ENCODE data around the gene TMEM9B. TPM values are rescaled to one million over a fixed set of nuclear protein-coding genes. Genes with fewer than 3 reads are reported as not detected.
"Not testable (repeated sequence)": the region's sequence is repeated elsewhere in the genome, so short reads cannot be mapped to it uniquely, and the experiment has no call there.

TMEM9B gene
- polyA plus RNA-seq, 6 donors from 2014 or later: 110 to 188 (median 127) TPM

- peak overlapping the region; percentile 41 to 98 (median 84) for H3K4me3 Mint-ChIP-seq
- H3K27me3 Mint-ChIP-seq: no peaks in the 10 kb centered on the region
- peak overlapping the region in 3 of 6 donors; percentile 39 to 92 (median 45) for H3K27ac Mint-ChIP-seq
- peaks cover 19 to 46% (median 25%) of the 10 kb centered on the region in 3 donors for H3K4me1 Mint-ChIP-seq
- DNase-seq: no peak
- H3K36me3 Mint-ChIP-seq: peaks cover 0 to 10% of the 10 kb centered on the region in 2 donors
- no peaks in the 10 kb centered on the region for H3K9me3 Mint-ChIP-seq
- no peak for ATAC-seq (ENCODE audit: low read depth in 2 of 2)
Measured at GRCh38 chr11:8962841-8963240, 1.4 kb downstream of the TMEM9B start.

- peaks cover 19 to 46% (median 25%) of the 10 kb centered on the region in 3 donors for H3K4me1 Mint-ChIP-seq
- ATAC-seq (ENCODE audit: low read depth in 2 of 2) (no peak), DNase-seq (no peak)
- H3K4me3 Mint-ChIP-seq: peak overlapping the region in 1 of 8 donors; percentile 9
- H3K36me3 Mint-ChIP-seq: peaks cover 0 to 10% of the 10 kb centered on the region in 2 donors
- H3K9me3 Mint-ChIP-seq: no peaks in the 10 kb centered on the region
- no peaks in the 10 kb centered on the region for H3K27me3 Mint-ChIP-seq
- peak overlapping the region in 3 of 6 donors; percentile 42 to 81 (median 69) for H3K27ac Mint-ChIP-seq
Measured at GRCh38 chr11:8961401-8961800, 2.8 kb downstream of the TMEM9B start.

GRCh38 chr11:8959546-8960166 is 4.6 kb downstream of the TMEM9B start:
- Mint-ChIP-seq H3K27ac (peak overlapping the region in 4 of 6 donors; percentile 24 to 78 (median 51)), H3K4me1 (peaks cover 15 to 36% (median 19%) of the 10 kb centered on the region in 3 donors), H3K36me3 (peaks cover 0 to 16% of the 10 kb centered on the region in 2 donors), H3K9me3 (no peaks in the 10 kb centered on the region), H3K27me3 (no peaks in the 10 kb centered on the region), H3K4me3 (peak overlapping the region in 1 of 8 donors; percentile 68)
- ATAC-seq (ENCODE audit: low read depth in 2 of 2) (no peak), DNase-seq (peak; percentile 12)

GRCh38 chr11:8956860-8957259 is 7.4 kb downstream of the TMEM9B start:
- DNase-seq: no peak
- Mint-ChIP-seq H3K36me3 (peaks cover 5 to 13% of the 10 kb centered on the region in 2 donors), H3K27me3 (no peaks in the 10 kb centered on the region), H3K9me3 (no peaks in the 10 kb centered on the region), H3K4me1 (peaks cover 0 to 18% (median 9%) of the 10 kb centered on the region in 3 donors), H3K4me3 (no peak overlapping the region), H3K27ac (no peak overlapping the region)
- no peak for ATAC-seq (ENCODE audit: low read depth in 2 of 2)

- peaks cover 10 to 23% of the 10 kb centered on the region in 2 donors for H3K36me3 Mint-ChIP-seq
- no peaks in the 10 kb centered on the region for H3K27me3 Mint-ChIP-seq
Measured at GRCh38 chr11:8948886-8949285, 15.4 kb downstream of the TMEM9B start.

GRCh38 chr11:8947230-8947943 is 16.9 kb downstream of the TMEM9B start:
- ATAC-seq (ENCODE audit: low read depth in 2 of 2) (no peak), DNase-seq (no peak)
- no peaks in the 10 kb centered on the region for H3K27me3 Mint-ChIP-seq
- peak overlapping the region in 1 of 6 donors; percentile 40 for H3K27ac Mint-ChIP-seq
- no peaks in the 10 kb centered on the region for H3K9me3 Mint-ChIP-seq
- peaks cover 8 to 20% of the 10 kb centered on the region in 2 donors for H3K36me3 Mint-ChIP-seq
- H3K4me1 Mint-ChIP-seq: no peaks in the 10 kb centered on the region
- H3K4me3 Mint-ChIP-seq: no peak overlapping the region

More at GRCh38 chr11:8948886-8949285, 15.4 kb downstream of the TMEM9B start:
- Mint-ChIP-seq H3K9me3 (no peaks in the 10 kb centered on the region), H3K4me3 (no peak overlapping the region), H3K27ac (peak overlapping the region in 1 of 6 donors; percentile 57), H3K4me1 (peaks cover 0 to under 1% (median 0%) of the 10 kb centered on the region in 3 donors)
- ATAC-seq (ENCODE audit: low read depth in 2 of 2): no peak
- DNase-seq: no peak

- ATAC-seq (ENCODE audit: low read depth in 2 of 2): no peak
- Mint-ChIP-seq H3K4me3 (no peak within 1 kb of the TSS), H3K9me3 (no peaks in the 10 kb centered on the region), H3K27ac (no peak within 1 kb of the TSS), H3K36me3 (peaks cover 0 to 8% of the 10 kb centered on the region in 2 donors), H3K27me3 (no peaks in the 10 kb centered on the region), H3K4me1 (no peaks in the 10 kb centered on the region)
- no peak for DNase-seq
Measured at GRCh38 chr11:8942518-8943066, 21.6 kb downstream of the TMEM9B start, which contains the start of gene ASCL3. TSS of gene ASCL3 (minus strand) at chr11:8943016. CDS start at chr11:8938161, 4,855 bp downstream.

- ATAC-seq (ENCODE audit: low read depth in 2 of 2) (no peak), DNase-seq (no peak)
- Mint-ChIP-seq H3K27ac (no peak overlapping the region), H3K36me3 (no peaks in the 10 kb centered on the region), H3K4me1 (no peaks in the 10 kb centered on the region), H3K27me3 (no peaks in the 10 kb centered on the region), H3K9me3 (no peaks in the 10 kb centered on the region), H3K4me3 (no peak overlapping the region)
Measured at GRCh38 chr11:8941341-8942103, 22.7 kb downstream of the TMEM9B start.

GRCh38 chr11:8937659-8938058 is 26.6 kb downstream of the TMEM9B start:
- no peak overlapping the region for H3K4me3 Mint-ChIP-seq
- no peak overlapping the region for H3K27ac Mint-ChIP-seq
- H3K4me1 Mint-ChIP-seq: no peaks in the 10 kb centered on the region
- H3K9me3 Mint-ChIP-seq: no peaks in the 10 kb centered on the region
- H3K27me3 Mint-ChIP-seq: no peaks in the 10 kb centered on the region
- no peaks in the 10 kb centered on the region for H3K36me3 Mint-ChIP-seq
- DNase-seq: no peak
- no peak for ATAC-seq (ENCODE audit: low read depth in 2 of 2)

GRCh38 chr11:8937159-8937558 is 27.1 kb downstream of the TMEM9B start:
- H3K9me3 Mint-ChIP-seq: no peaks in the 10 kb centered on the region
- H3K4me3 Mint-ChIP-seq: no peak overlapping the region
- no peaks in the 10 kb centered on the region for H3K27me3 Mint-ChIP-seq
- ATAC-seq (ENCODE audit: low read depth in 2 of 2) (peak in 1 of 2 donors; percentile 37), DNase-seq (no peak)
- H3K4me1 Mint-ChIP-seq: no peaks in the 10 kb centered on the region
- H3K27ac Mint-ChIP-seq: no peak overlapping the region
- H3K36me3 Mint-ChIP-seq: no peaks in the 10 kb centered on the region

GRCh38 chr11:8935789-8936188 is 28.5 kb downstream of the TMEM9B start:
- H3K4me3 Mint-ChIP-seq; H3K36me3 Mint-ChIP-seq; H3K4me1 Mint-ChIP-seq; H3K9me3 Mint-ChIP-seq; DNase-seq; H3K27me3 Mint-ChIP-seq; ATAC-seq (ENCODE audit: low read depth in 2 of 2): not testable (repeated sequence)
- peak overlapping the region in 1 of 6 donors; percentile 26 for H3K27ac Mint-ChIP-seq

- peak overlapping the region in 1 of 6 donors; percentile 27 for H3K27ac Mint-ChIP-seq
- H3K4me1 Mint-ChIP-seq: no peaks in the 10 kb centered on the region
- no peaks in the 10 kb centered on the region for H3K36me3 Mint-ChIP-seq
- no peaks in the 10 kb centered on the region for H3K9me3 Mint-ChIP-seq
- H3K27me3 Mint-ChIP-seq: no peaks in the 10 kb centered on the region
- ATAC-seq (ENCODE audit: low read depth in 2 of 2): no peak
- H3K4me3 Mint-ChIP-seq: no peak overlapping the region
- no peak for DNase-seq
Measured at GRCh38 chr11:8934742-8935488, 29.3 kb downstream of the TMEM9B start.

- Mint-ChIP-seq H3K4me3 (no peak overlapping the region), H3K4me1 (no peaks in the 10 kb centered on the region), H3K27ac (no peak overlapping the region), H3K27me3 (no peaks in the 10 kb centered on the region), H3K9me3 (no peaks in the 10 kb centered on the region), H3K36me3 (no peaks in the 10 kb centered on the region)
- DNase-seq: no peak
- ATAC-seq (ENCODE audit: low read depth in 2 of 2): no peak
Measured at GRCh38 chr11:8933931-8934330, 30.3 kb downstream of the TMEM9B start.
